Uterus (tissue), 2 donors: ENCODE measurements around the gene DNM3.

Experiments
- CTCF ChIP-seq, 4 experiments: fragments of 200-600 bp in 2 of 4; fragments of 450-650 bp in 2 of 4; sonication (generic) in 2 of 4; IDR thresholded peaks; one replicate each; pipeline ENCODE4 v1.5.1; 2016 to 2019; ENCODE audit warnings: antibody characterized with exemption in 4 of 4, mild to moderate bottlenecking in 2 of 4, moderate library complexity in 1 of 4
- POLR2A ChIP-seq, 2 donors: fragments of 450-650 bp; IDR thresholded peaks; one replicate each; pipeline ENCODE4 v1.6.1; 2016; ENCODE audit warnings: antibody characterized with exemption in 2 of 2, mild to moderate bottlenecking in 1 of 2, moderate library complexity in 1 of 2

DNA sequence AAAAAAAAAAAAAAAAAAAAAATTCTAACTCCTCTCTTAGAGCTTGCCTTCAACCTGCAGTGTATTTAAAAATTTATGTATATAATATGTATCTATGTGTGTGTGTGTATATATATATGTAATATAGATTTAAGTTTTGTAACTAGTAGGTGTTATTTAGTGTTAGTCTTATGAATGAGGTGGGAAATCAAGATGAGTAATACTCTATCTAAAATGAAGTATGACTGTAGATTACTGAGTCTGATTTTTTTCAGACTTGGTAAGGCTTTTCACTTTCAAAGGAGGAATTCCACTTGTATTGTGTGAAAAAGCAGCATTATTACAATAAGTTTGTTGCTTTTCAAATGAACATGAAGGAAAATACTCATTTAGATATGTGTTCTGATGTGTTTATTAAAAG, 5.4 kb upstream of the DNM3 start:
- no peak for TF ChIP-seq CTCF (IDR thresholded peaks at IDR 0.05)
- TF ChIP-seq POLR2A (IDR thresholded peaks at IDR 0.05) = no peak
